ENCODE data around the gene TMEM51.

DNA sequence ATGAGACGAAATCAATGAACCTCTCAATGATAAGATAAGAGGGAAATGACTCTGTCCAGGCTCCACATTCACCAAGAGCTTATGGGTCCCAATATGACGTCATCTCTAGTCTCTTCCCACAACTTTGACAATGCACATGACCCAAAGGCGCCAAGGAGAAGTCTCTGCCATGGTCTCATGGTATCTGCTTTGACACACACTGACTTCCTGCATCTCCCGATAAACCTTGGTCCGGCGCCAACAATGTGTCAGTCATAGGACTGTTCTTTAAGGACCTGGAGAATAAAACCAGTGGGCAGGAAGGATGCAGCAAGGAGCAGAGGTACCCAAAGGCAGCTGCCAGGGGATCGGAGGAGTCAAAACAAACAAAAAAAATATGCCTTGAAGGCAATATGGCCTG, 46.9 kb upstream of the TMEM51 start:
- TF ChIP-seq, protein P1, sequence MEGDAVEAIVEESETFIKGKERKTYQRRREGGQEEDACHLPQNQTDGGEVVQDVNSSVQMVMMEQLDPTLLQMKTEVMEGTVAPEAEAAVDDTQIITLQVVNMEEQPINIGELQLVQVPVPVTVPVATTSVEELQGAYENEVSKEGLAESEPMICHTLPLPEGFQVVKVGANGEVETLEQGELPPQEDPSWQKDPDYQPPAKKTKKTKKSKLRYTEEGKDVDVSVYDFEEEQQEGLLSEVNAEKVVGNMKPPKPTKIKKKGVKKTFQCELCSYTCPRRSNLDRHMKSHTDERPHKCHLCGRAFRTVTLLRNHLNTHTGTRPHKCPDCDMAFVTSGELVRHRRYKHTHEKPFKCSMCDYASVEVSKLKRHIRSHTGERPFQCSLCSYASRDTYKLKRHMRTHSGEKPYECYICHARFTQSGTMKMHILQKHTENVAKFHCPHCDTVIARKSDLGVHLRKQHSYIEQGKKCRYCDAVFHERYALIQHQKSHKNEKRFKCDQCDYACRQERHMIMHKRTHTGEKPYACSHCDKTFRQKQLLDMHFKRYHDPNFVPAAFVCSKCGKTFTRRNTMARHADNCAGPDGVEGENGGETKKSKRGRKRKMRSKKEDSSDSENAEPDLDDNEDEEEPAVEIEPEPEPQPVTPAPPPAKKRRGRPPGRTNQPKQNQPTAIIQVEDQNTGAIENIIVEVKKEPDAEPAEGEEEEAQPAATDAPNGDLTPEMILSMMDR (IDR thresholded peaks at IDR 0.05; ENCODE audit: insufficient read depth, low read length): no peak
- TF ChIP-seq POLR2AphosphoS5 (IDR thresholded peaks at IDR 0.05; ENCODE audit: low read depth): no peak
